ENCODE data around the gene EHD3.

The EHD3 gene

DNA sequence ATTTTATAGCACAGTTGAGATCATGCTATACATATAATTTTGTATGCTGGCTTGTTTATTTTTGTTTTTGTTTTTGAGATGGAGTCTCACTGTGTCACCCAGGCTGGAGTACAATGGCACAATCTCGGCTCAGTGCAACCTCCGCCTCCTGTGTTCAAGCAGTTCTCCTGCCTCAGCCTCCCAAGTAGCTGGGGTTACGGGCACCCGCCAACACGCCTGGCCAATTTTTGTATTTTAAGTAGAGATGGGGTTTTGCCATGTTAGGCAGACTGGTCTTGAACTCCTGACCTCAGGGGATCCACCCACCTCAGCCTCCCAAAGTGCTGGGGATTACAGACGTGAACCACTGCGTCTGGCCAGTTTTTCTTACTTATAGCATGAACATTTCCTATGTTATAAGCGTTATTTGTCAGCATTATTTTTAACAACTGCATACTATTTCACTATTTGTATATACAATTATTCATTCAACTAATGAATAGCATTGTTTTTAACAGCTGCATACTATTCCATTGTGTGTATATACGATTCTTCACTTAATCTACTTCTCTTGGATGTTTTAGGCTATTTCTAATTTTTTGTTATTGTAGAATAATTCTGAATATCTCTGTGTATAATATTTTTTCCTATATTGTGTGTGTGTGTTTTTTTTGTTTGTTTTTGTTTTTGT is 3.5 kb downstream of the EHD3 start:
- no peak for DNase-seq

DNA sequence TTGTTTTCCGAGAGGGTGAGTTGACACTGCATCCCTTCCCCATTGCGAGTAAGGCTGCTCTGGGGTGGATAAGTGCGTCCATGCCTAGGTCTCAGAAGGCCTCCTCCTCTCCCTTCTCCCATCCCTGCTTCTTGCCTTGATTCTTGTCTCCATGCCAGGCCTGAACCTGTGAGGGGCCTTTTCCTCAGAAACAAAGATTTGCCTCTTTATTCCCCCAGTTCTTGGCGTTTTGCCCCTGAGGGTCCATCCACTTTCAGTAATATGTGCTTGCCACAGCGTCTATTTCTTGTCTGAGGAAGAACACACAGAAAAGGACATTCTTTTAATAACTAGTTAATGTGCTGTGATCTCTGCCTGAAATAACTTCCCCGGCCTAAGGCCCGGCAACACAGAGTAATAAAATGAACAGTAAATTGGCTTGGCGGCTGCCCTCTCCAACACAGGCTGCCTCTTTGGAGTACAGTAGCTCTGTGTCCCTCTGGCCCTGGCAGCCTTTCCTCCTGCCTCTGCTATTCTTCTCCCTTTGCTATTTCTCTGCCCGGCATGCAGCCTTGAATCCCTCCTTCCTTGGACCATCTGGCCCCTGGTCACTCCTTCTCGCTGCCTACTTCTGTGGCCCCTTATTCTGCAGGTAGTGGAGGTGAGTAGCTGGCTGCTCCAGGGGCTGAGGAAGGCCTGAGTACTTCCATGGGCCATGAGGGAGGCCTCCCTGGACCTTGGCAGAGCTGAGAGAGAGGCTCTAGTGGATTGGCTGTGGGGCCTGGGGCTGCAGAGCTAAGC is 4.4 kb downstream of the EHD3 start:
- no peak for DNase-seq

- no peak for DNase-seq
Observed at GRCh38 chr2:31238906-31239592, 5.1 kb downstream of the EHD3 start.

- DNase-seq: peak in 2 of 3 donors; percentile 29 to 36
Observed at GRCh38 chr2:31239593-31240177, 5.7 kb downstream of the EHD3 start.

DNA sequence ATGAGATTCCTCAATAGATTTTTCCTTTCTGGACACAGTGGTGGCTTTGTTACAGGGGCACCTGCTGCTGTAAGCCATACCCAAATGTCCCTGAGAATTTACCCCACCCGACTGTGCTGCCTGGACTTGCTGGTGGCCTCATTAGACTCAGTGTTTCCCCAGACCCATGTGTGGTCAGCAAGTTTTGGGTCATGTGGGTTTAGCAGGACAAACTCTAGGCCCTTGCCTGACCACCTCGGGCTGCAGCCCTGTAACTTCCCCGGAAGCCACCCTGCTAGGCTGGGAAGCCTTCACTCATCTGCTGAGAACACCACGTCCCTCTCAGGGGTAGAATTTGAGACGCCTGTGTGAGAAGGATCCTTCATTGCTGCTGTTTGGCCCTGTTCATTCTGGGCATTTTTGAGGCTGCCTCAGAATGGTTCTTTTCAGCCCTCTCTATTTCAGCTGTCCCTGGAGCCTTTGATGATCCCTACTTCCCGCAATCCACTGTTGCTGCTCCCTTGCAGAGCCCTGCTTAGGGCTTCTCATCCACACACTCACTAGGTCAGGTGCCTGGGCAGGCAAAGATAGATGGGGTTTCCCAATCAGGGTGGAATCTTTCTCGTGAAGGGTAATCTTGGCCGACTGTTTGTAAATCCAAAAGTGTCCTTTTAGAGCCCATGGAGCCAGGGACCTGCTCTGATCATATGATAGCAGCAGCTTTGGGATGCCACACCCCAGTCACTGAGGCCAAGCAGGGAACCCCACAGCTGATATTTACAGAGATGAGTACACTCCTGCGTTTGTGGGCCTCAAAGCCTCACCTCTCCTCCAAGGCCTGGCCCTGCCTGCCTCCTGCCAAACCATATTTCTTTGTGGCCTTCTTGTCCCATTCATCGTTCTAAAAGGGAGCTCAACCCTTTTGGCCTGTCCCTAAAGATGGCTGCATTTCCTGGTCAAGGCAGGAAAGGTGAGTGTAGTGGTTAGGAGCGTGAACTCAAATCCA is 6.7 kb downstream of the EHD3 start:
- no peak for DNase-seq

- DNase-seq: no peak
Observed at GRCh38 chr2:31241625-31242270, 7.8 kb downstream of the EHD3 start.

DNA sequence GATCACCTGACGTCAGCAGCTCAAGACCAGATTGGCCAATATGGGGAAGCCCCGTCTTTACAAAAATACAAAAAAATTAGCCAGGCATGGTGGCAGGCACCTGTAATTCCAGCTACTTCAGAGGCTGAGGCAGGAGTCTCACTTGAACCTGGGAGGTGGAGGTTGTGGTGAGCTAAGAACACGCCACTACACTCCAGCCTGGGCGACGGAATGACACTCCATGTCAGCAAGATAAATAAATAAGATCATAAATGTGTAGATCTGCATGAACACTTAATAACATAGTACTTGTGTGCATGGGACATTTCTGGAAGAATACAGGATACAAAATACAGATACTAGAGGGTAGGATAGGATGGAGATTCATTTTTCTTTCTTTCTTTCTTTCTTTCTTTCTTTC is 9.1 kb downstream of the EHD3 start:
- no peak for DNase-seq

DNA sequence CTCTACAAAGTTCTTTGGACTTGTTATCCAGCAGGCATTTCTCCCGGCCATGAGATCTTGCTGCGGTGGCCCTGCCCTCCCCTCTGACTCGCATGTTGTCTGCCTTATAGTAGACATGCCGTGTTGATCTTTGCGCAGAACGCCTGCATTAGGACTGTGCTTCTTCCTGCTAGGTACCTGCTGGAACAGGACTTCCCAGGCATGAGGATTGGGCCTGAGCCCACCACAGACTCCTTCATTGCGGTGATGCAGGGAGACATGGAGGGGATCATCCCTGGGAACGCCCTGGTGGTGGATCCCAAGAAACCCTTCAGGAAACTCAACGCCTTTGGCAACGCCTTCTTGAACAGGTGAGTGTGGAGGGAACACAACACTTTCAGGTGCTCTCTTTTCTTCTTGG is 10.1 kb downstream of the EHD3 start:
- DNase-seq: no peak

GRCh38 chr2:31246184-31246852 is 12.4 kb downstream of the EHD3 start:
- no peak for DNase-seq

GRCh38 chr2:31247711-31248110 is 13.8 kb downstream of the EHD3 start:
- no peak for DNase-seq

DNA sequence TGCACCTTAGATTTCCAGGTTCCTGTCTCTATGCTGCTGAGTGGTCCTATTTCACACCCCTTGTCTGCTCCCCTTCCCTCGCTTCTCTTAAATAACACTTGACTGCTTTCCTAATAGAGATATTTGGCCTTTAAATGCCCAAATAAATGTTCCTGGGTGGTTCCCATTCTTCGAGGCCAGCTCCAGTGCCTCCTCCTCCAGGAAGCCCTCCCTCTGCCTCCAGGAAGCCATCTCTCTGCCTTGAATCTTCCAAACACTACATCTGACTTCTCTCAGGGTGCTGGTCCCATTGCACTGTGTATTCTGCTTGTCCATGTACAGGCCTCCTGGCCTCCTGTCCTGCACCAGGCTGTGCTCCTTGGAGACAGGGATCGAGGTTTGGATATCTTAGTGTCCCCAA is 14.2 kb downstream of the EHD3 start:
- no peak for DNase-seq

DNA sequence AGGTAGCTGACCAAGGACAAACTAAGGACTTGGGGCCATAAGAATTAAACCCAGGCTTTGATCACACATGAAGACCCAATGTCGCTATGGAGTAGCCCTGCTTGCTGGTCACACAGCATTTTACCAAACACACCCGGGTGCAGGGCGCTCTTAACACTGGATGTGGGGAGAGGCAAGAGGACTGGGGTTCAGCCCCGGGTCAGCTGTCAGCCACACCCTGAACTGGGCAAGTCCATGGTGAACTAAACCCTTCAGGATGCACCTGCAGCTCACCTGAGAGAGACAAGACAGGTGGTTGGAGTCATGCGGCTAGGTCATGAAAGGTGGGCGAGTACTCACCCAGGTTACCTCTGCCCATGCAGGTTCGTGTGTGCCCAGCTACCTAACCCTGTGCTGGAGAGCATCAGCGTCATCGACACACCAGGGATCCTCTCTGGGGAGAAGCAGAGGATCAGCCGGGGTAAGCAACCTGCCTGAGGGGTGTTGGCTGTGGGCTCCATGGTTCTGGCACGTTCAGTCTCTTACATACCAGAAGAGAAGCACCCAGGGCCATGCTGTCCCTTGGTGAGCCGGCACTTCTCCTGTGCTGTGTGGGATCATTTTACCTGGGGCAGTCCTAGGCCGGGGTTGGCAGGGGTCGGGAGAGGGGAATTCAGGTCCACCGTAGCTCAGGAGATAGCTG is 15.2 kb downstream of the EHD3 start:
- DNase-seq: no peak

DNA sequence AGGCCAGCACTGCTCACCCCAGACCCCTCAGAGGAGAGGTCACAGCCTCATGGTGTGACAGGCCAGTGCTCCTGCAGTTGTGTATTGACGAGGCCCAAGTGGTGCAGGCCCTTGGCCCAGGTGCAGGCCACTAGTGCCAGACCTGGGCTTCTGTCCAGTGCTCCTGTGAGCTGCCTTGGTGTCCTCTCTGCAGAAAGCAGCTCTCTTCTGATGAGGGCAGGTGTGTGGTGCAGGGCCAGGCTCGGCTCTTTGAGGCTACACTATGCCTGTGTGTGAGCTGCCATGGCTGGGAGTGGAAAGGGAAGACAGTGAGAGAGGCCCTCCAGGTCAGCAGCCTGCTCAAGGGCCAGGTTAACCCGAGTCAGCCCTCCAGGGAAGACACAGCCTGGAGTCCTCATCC is 17.1 kb downstream of the EHD3 start:
- no peak for DNase-seq

- no peak for DNase-seq
Observed at GRCh38 chr2:31251851-31252250, 17.9 kb downstream of the EHD3 start.

DNA sequence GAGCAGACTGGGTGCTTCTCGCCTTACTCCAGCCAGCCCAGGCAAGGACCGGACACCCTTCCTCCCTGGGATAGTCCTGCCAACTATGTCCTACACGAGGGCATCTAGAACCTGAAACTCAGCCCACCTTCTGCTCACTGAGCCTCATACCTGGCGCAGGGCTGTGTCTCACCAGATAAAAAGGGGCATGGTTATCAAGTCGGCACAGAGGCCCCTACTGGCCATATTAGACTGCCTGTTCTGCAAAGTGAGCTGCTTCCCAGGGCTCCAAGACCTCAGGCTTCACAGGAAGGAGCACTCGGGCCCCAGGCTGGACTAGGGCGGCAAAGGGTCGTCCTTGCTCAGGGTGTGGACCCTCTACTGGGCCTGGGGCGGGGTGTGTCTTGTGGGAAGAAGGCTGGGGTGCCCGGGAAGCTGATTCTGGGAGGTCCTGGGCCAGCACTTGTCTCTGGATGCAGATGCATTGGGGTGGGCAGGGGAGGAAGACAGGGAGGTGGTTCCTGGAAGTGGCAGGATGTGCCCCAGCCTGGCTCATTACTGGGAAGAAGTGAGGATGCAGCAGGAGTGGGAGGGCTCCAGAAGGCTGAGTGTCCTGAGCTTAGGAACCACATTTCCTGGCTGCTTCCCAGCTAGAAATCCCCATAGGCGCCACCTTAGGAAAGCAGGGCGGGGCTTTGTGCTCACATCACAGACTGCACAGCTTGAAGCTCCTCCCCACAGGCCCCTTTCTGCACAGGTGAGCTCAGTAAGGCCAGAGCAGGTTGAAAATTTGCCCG is 19.6 kb downstream of the EHD3 start:
- no peak for DNase-seq

- no peak for DNase-seq
Observed at GRCh38 chr2:31254237-31255203, 20.6 kb downstream of the EHD3 start.

DNA sequence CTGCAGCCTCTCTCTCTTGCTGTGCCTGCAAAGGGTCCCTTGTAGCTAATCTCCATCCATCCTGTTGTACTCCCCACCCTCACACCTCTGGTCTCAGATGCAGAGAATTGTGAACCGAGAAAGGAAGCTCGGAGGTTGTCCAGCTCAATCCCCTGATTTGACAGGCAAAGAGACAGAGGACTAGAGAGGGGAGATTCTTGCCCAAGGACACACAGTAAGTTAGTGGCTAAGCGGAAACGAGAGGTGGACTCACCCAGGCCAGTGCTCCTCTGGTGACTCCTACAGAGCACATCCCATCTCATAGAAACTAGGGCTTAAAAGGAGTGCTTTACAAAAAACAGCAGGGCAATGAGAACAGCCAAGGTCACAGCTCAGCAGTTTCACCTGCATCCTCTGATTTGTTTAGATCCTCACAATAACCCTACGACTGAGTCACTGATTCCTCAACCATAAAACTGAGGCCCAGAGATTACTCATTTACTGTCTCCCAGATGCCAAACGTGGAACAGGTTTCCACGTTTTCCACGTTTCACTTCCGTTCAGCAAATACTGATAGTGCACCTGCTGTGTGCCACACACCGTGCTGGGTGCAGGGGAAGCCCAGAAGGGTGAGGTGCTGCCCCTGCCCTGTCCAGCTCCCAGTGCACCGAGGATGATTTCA is 22.1 kb downstream of the EHD3 start:
- no peak for DNase-seq

Data from suppressor macrophage treated with lipopolysaccharide for 1 hour (primary cell).